Brain microvascular endothelial cell (primary cell): ENCODE measurements around the gene ZNF655.
A peak's percentile ranks its signal among the peaks of the same experiment; 100 is the strongest.

ENCODE experiments used
- DNase-seq: peaks from one replicate; pipeline ENCODE4 v3.0.0-alpha.2; 2020
- H3K27ac ChIP-seq: fragments of 250-450 bp; sonication (Bioruptor Pico); 2 replicates; pipeline ENCODE4 v1.5.1; 2020; ENCODE audit warnings: mild to moderate bottlenecking, moderate library complexity
- H3K27me3 ChIP-seq: fragments of 250-450 bp; sonication (Bioruptor Pico); replicated peaks from 2 replicates; pipeline ENCODE4 v1.5.1; 2020; ENCODE audit warnings: mild to moderate bottlenecking
- H3K36me3 ChIP-seq: fragments of 250-450 bp; sonication (Bioruptor Pico); replicated peaks from 2 replicates; pipeline ENCODE4 v1.5.1; 2020; ENCODE audit warnings: mild to moderate bottlenecking
- H3K4me3 ChIP-seq: 2 replicates; pipeline ENCODE4 v1.5.1; 2011; ENCODE audit warnings: low read depth, mild to moderate bottlenecking, control low read depth, low read length, moderate library complexity
- CTCF ChIP-seq: IDR thresholded peaks from 2 replicates; pipeline ENCODE4 v1.5.1; 2011; ENCODE audit warnings: low read depth, mild to moderate bottlenecking, moderate library complexity, low read length, control low read depth, inconsistent platforms; ENCODE audit errors: missing control alignments
- in situ Hi-C: cut with HindIII; loops from 2 replicates; pipeline ENCODE4 v1.10.0; 2017; ENCODE audit warnings: low sequenced_read_pairs, low pct_ligation_motif_present

ZNF655 gene

DNA sequence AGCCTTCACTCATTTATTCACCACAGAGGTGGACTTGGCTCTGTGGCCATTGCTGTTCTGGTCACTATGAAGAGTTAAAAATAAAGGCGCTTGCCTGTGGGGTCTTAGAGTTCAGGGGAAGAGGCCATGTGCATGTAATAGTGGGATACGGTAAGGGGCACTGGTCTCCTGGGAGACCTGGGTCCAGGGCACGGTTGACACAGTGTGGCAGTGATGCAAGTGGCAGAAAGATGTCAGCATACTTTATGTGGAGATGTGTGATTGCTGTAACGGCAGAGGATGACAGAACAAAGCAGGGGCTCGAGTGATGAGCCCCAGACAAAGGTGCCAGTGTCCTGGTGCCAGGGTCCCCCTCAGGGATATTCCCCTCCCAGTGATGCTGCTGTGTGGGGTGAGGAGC is 66.9 kb downstream of the ZNF655 start:
- DNase-seq = no peak
- no peak overlapping the region for H3K27ac ChIP-seq
- in situ Hi-C loops = no loop called here
- no peak for TF ChIP-seq CTCF
- peaks cover 80% of the 10 kb centered on the region for H3K36me3 ChIP-seq
- H3K27me3 ChIP-seq = no peaks in the 10 kb centered on the region
- no peak overlapping the region for H3K4me3 ChIP-seq

DNA sequence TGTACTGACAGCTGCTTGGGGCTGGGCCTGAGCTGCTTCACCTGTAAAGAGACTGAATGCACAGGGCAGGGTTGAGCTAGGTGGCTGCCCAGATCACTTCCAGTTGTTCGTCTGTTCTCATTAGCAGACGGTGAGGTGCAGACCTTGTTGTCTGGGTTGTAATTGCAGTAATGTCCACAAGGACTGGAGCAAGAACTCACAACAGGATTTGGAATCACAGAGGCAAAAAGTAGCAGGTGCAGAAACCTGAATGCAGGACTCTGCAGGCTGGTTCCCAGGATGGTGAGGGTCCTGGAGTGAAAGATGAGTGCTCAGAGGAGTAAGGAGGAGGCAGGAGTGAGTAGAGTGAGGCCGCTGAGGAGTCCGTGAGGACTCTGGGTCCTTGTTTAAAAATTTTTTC is 67.5 kb downstream of the ZNF655 start:
- in situ Hi-C loops = no loop called here

More for the DNA sequence above, 67.5 kb downstream of the ZNF655 start:
- no peak overlapping the region for H3K27ac ChIP-seq
- peaks cover 85% of the 10 kb centered on the region for H3K36me3 ChIP-seq
- H3K27me3 ChIP-seq = no peaks in the 10 kb centered on the region
- DNase-seq = no peak
- H3K4me3 ChIP-seq = no peak overlapping the region
- peak; percentile 3 for TF ChIP-seq CTCF
